Muscle layer of duodenum (tissue), 2 donors: ENCODE measurements around the gene LRBA.

Experiments
- H3K27ac ChIP-seq: one replicate; pipeline ENCODE4 v1.7.0; 2013; ENCODE audit warnings: mild to moderate bottlenecking, low read length
- H3K27me3 ChIP-seq: one replicate; pipeline ENCODE4 v1.7.0; 2013; ENCODE audit warnings: low read depth, mild to moderate bottlenecking, control low read depth, low read length
- H3K36me3 ChIP-seq, 2 donors: one replicate each; pipeline ENCODE4 v1.7.0; 2013; ENCODE audit warnings: low read length in 2 of 2, control low read depth in 1 of 2, mild to moderate bottlenecking in 1 of 2; ENCODE audit not compliant: insufficient read depth in 2 of 2, control insufficient read depth in 1 of 2
- H3K4me1 ChIP-seq, 2 donors: one replicate each; pipeline ENCODE4 v1.7.0; 2013; ENCODE audit warnings: low read length in 2 of 2, mild to moderate bottlenecking in 2 of 2, control low read depth in 1 of 2, moderate library complexity in 1 of 2; ENCODE audit not compliant: insufficient read depth in 2 of 2, control insufficient read depth in 1 of 2
- H3K4me3 ChIP-seq, 2 donors: one replicate each; pipeline ENCODE4 v1.7.0; 2013; ENCODE audit warnings: low read length in 2 of 2, low read depth in 1 of 2, mild to moderate bottlenecking in 1 of 2
- H3K9me3 ChIP-seq, 2 donors: one replicate each; pipeline ENCODE4 v1.7.0; 2013; ENCODE audit warnings: low read length in 2 of 2, control low read depth in 1 of 2, mild to moderate bottlenecking in 1 of 2; ENCODE audit not compliant: control insufficient read depth in 1 of 2
- donor health status: healthy.

The LRBA gene

GRCh38 chr4:150950657-150951288, 64.3 kb downstream of the LRBA start:
- Histone ChIP-seq H3K27ac (no peak overlapping the region), H3K4me3 (no peak overlapping the region), H3K4me1 (no peaks in the 10 kb centered on the region), H3K36me3 (no peaks in the 10 kb centered on the region), H3K9me3 (no peaks in the 10 kb centered on the region), H3K27me3 (no peaks in the 10 kb centered on the region)

DNA sequence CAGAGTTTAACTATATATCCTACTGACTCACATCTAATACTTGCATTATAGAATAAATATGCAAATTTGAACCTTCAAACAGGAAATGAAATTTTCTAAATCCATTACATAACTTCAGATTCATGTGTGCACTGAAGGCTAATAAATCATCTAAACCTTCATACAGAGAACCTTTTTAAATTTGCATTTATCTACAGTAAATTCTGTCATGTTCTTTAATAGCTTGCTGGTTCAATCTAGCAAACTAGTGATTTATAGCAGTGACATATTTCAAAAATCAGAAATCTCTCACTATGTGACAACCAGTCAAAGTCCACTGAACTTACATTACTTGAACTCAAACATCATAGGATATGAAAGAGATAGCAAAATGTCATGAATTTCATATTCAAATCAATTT, 65.1 kb downstream of the LRBA start:
- no peaks in the 10 kb centered on the region for H3K36me3 ChIP-seq
- H3K4me1 ChIP-seq, result no peaks in the 10 kb centered on the region
- no peaks in the 10 kb centered on the region for H3K9me3 ChIP-seq
- H3K27me3 ChIP-seq, result no peaks in the 10 kb centered on the region
- no peak overlapping the region for H3K4me3 ChIP-seq
- no peak overlapping the region for H3K27ac ChIP-seq

GRCh38 chr4:150949342-150949741, 65.7 kb downstream of the LRBA start:
- Histone ChIP-seq H3K9me3 (no peaks in the 10 kb centered on the region), H3K27me3 (no peaks in the 10 kb centered on the region), H3K4me1 (no peaks in the 10 kb centered on the region), H3K27ac (no peak overlapping the region), H3K4me3 (no peak overlapping the region), H3K36me3 (no peaks in the 10 kb centered on the region)

GRCh38 chr4:150948710-150949109, 66.4 kb downstream of the LRBA start:
- no peaks in the 10 kb centered on the region for H3K36me3 ChIP-seq
- no peaks in the 10 kb centered on the region for H3K4me1 ChIP-seq
- H3K27ac ChIP-seq, result no peak overlapping the region
- H3K9me3 ChIP-seq, result no peaks in the 10 kb centered on the region
- no peaks in the 10 kb centered on the region for H3K27me3 ChIP-seq
- H3K4me3 ChIP-seq, result no peak overlapping the region

DNA sequence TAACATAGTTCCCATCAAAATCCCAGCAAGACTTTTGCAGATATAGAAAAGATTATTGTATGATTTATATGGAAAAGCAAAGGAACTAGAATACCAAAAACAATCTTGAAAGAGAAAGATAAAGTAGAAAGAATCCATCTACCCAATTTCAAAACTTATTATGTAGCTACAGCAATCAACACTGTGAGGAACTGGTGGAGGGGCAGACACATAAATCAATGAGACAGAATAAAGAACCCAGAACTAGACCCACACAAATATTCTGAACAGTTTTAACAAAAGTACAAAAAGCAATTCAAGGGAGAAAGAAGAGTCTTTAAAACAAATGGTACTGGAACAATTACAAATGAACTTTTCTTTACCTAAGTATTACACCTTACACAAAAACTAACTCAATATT, 67.0 kb downstream of the LRBA start:
- H3K9me3 ChIP-seq, result no peaks in the 10 kb centered on the region
- no peaks in the 10 kb centered on the region for H3K36me3 ChIP-seq
- no peaks in the 10 kb centered on the region for H3K4me1 ChIP-seq
- no peak overlapping the region for H3K27ac ChIP-seq
- no peak overlapping the region for H3K4me3 ChIP-seq
- no peaks in the 10 kb centered on the region for H3K27me3 ChIP-seq

- Histone ChIP-seq H3K4me3 (no peak overlapping the region), H3K36me3 (no peaks in the 10 kb centered on the region), H3K9me3 (no peaks in the 10 kb centered on the region), H3K27me3 (no peaks in the 10 kb centered on the region), H3K27ac (no peak overlapping the region), H3K4me1 (no peaks in the 10 kb centered on the region)
These were observed 70.4 kb downstream of the LRBA start for GRCh38 chr4:150944660-150945059.

DNA sequence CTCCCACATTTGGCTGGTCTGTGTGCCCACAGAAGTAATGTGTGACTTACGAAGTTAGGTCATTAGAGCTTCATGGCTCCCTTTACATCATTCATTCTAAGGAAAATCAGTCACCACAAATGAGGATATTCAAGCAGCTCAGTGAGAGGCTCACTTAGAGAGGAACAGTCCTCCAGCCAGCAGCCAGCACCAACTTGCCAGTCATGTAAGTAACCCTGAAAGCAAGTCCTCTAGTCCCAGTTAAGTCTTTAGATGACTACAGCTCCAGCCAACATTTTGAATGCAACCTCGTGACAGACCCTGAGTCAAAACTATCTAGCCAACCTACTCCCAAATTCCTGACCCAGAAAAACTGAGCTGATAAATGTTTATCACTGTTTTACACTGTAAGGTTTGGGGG, 71.3 kb downstream of the LRBA start:
- no peaks in the 10 kb centered on the region for H3K9me3 ChIP-seq

GRCh38 chr4:150943126-150943525, 72.0 kb downstream of the LRBA start:
- H3K36me3 ChIP-seq, result no peaks in the 10 kb centered on the region
- H3K4me1 ChIP-seq, result peaks cover 0 to 3% of the 10 kb centered on the region in 2 donors
- H3K4me3 ChIP-seq, result no peak overlapping the region
- H3K27ac ChIP-seq, result no peak overlapping the region
- H3K27me3 ChIP-seq, result no peaks in the 10 kb centered on the region
- H3K9me3 ChIP-seq, result no peaks in the 10 kb centered on the region

More for the DNA sequence above, 71.3 kb downstream of the LRBA start:
- H3K27ac ChIP-seq, result no peak overlapping the region
- no peaks in the 10 kb centered on the region for H3K4me1 ChIP-seq
- no peaks in the 10 kb centered on the region for H3K27me3 ChIP-seq
- H3K36me3 ChIP-seq, result no peaks in the 10 kb centered on the region
- no peak overlapping the region for H3K4me3 ChIP-seq

DNA sequence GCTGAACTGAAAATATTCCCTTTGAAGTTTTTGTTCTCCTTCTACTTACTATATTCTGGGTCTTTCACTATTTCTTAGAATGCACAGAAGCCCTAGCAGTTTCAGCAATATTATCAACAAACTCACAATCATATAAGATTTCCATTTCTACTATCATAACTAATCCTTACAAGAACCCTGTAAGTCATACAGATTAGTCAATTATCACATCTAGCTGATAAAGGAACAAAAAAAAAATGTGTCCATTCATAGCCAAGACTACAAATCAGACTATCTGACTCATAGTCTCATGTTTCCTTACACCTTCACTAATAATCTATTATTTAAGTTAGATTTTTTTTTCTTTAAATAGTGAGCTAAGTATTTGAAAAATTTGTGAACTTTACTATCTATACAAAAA, 72.5 kb downstream of the LRBA start:
- no peak overlapping the region for H3K4me3 ChIP-seq
- no peak overlapping the region for H3K27ac ChIP-seq

DNA sequence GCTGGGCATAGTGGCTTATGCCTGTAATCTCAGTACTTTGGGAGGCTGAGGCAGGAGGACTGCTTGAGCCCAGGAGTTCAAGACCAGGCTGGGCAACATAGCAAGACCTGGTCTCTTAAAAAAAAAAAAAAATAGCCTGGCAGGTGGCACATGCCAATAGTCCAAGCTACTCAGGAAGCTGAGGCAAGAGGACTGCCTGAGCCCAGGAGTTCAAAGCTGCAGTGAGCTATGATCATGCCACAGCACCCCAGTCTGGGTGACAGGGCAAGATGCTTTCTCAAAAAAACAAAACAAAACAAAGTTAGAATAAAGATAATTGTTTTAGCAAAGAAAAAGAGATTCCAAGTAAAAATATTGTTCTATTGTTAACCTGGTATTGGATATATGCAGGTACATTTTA, 75.0 kb downstream of the LRBA start:
- H3K27me3 ChIP-seq, result no peaks in the 10 kb centered on the region
- no peaks in the 10 kb centered on the region for H3K9me3 ChIP-seq
- H3K4me1 ChIP-seq, result peaks cover 0 to 3% of the 10 kb centered on the region in 2 donors
- H3K4me3 ChIP-seq, result no peak overlapping the region
- no peak overlapping the region for H3K27ac ChIP-seq
- H3K36me3 ChIP-seq, result no peaks in the 10 kb centered on the region

More for the DNA sequence above, 72.5 kb downstream of the LRBA start:
- Histone ChIP-seq H3K9me3 (no peaks in the 10 kb centered on the region), H3K4me1 (peaks cover 0 to 3% of the 10 kb centered on the region in 2 donors), H3K27me3 (no peaks in the 10 kb centered on the region), H3K36me3 (no peaks in the 10 kb centered on the region)

GRCh38 chr4:150939530-150939929, 75.6 kb downstream of the LRBA start:
- no peaks in the 10 kb centered on the region for H3K27me3 ChIP-seq
- peaks cover 0 to 3% of the 10 kb centered on the region in 2 donors for H3K4me1 ChIP-seq
- no peak overlapping the region for H3K27ac ChIP-seq
- no peaks in the 10 kb centered on the region for H3K9me3 ChIP-seq
- H3K36me3 ChIP-seq, result no peaks in the 10 kb centered on the region
- no peak overlapping the region for H3K4me3 ChIP-seq

DNA sequence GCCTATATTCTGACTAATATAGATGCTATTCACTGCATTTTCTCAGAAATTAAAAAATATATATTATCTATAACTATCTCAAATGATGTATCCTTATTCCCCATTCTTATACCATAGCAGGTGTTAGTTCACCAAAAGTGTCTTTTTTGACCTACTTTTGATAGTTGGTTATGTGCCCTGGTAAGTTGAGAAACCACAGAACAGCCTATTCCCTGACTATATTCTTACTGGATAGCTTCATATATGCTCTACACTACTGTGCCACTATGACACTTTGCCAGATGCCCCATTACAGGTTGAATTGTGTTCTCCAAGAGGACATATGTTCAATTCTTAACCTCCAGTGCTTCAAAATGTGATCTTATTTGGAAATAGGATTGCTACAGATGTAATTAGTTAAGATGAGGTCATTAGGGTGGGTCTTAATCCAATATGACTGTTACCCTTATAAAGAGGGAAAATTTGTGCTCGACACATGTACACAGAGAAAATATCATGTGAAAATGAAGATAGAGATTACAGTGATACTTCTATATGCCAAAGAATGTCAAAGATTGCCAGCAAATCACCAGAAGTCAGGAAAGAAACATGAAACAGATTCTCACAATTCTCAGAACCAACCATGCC, 76.1 kb downstream of the LRBA start:
- Histone ChIP-seq H3K9me3 (no peaks in the 10 kb centered on the region), H3K27me3 (no peaks in the 10 kb centered on the region), H3K4me1 (peaks cover 0 to 3% of the 10 kb centered on the region in 2 donors), H3K27ac (no peak overlapping the region), H3K4me3 (no peak overlapping the region), H3K36me3 (no peaks in the 10 kb centered on the region)
